IgD-negative memory B cell (primary cell): Measurements from ENCODE around the gene S100A4. TPM values are rescaled to one million over a fixed set of nuclear protein-coding genes. Genes with fewer than 3 reads are reported as not detected.
"Not testable (repeated sequence)": the region's sequence is repeated elsewhere in the genome, so short reads cannot be mapped to it uniquely, and the experiment has no call there.

Experiments
- H3K27ac Mint-ChIP-seq, 3 donors: one replicate each; pipeline ENCODE4 v1.8.0; 2020 to 2022; ENCODE audit warnings: mild to moderate bottlenecking in 3 of 3, mixed read lengths in 3 of 3, moderate library complexity in 1 of 3
- H3K27me3 Mint-ChIP-seq: one replicate; pipeline ENCODE4 v1.8.0; 2021; ENCODE audit warnings: mixed read lengths
- H3K36me3 Mint-ChIP-seq: one replicate; pipeline ENCODE4 v1.8.0; 2020; ENCODE audit warnings: mild to moderate bottlenecking, mixed read lengths
- H3K4me1 Mint-ChIP-seq, 3 donors: one replicate each; pipeline ENCODE4 v1.8.0; 2020 to 2022; ENCODE audit warnings: mixed read lengths in 3 of 3, mild to moderate bottlenecking in 1 of 3
- H3K4me3 Mint-ChIP-seq, 4 donors: one replicate each; pipeline ENCODE4 v1.8.0; 2020 to 2022; ENCODE audit warnings: mild to moderate bottlenecking in 4 of 4, mixed read lengths in 4 of 4, moderate library complexity in 3 of 4
- H3K9me3 Mint-ChIP-seq, 3 donors: one replicate each; pipeline ENCODE4 v1.8.0; 2020 to 2021; ENCODE audit warnings: mixed read lengths in 3 of 3, mild to moderate bottlenecking in 1 of 3
- polyA plus RNA-seq: library from polyadenylated mRNA; unstranded; fragments of 300-500 nt; fragmentation: Illumina TruSeq; gene quantifications from one replicate; pipeline ENCODE4 v1.2.3, GENCODE V29; 2021

Gene S100A4
- polyA plus RNA-seq, 1 donor from 2014 or later = 524 TPM

GRCh38 chr1:153536012-153536670, 9.5 kb downstream of the S100A4 start:
- H3K36me3 Mint-ChIP-seq = no peaks in the 10 kb centered on the region
- no peaks in the 10 kb centered on the region for H3K27me3 Mint-ChIP-seq
- H3K4me3 Mint-ChIP-seq = peak overlapping the region; percentile 95 to 98 (median 96)
- peaks cover 30 to 52% (median 44%) of the 10 kb centered on the region in 3 donors for H3K4me1 Mint-ChIP-seq
- no peaks in the 10 kb centered on the region for H3K9me3 Mint-ChIP-seq
- peak overlapping the region; percentile 82 to 98 (median 88) for H3K27ac Mint-ChIP-seq

- Mint-ChIP-seq H3K27me3 (no peaks in the 10 kb centered on the region), H3K4me1 (peaks cover 26 to 47% (median 38%) of the 10 kb centered on the region in 3 donors), H3K27ac (peak within 1 kb of the TSS; percentile 82 to 98 (median 88)), H3K9me3 (no peaks in the 10 kb centered on the region), H3K36me3 (no peaks in the 10 kb centered on the region), H3K4me3 (peak within 1 kb of the TSS; percentile 95 to 98 (median 97))
These were observed 10.2 kb downstream of the S100A4 start, which contains the start of gene S100A6 for GRCh38 chr1:153535242-153536011. S100A6 (minus strand) TSS chr1:153535991; CDS start chr1:153535339, 652 bp downstream.

- Mint-ChIP-seq H3K36me3 (no peaks in the 10 kb centered on the region), H3K4me3 (peak overlapping the region; percentile 92 to 97 (median 97)), H3K27ac (peak overlapping the region in 2 of 3 donors; percentile 81 to 88), H3K4me1 (peaks cover 22 to 41% (median 35%) of the 10 kb centered on the region in 3 donors), H3K9me3 (no peaks in the 10 kb centered on the region), H3K27me3 (no peaks in the 10 kb centered on the region)
These were observed 10.7 kb downstream of the S100A4 start for GRCh38 chr1:153534925-153535241.

- Mint-ChIP-seq H3K9me3 (no peaks in the 10 kb centered on the region), H3K4me1 (peaks cover 19 to 41% (median 35%) of the 10 kb centered on the region in 3 donors), H3K36me3 (no peaks in the 10 kb centered on the region), H3K27me3 (no peaks in the 10 kb centered on the region), H3K27ac (peak overlapping the region in 2 of 3 donors; percentile 65 to 81), H3K4me3 (peak overlapping the region; percentile 92 to 97 (median 97))
These were observed 11.2 kb downstream of the S100A4 start for GRCh38 chr1:153534226-153534924.

- Mint-ChIP-seq H3K27ac (peak overlapping the region in 2 of 3 donors; percentile 31 to 65), H3K4me1 (peaks cover 17 to 41% (median 35%) of the 10 kb centered on the region in 3 donors), H3K4me3 (peak overlapping the region in 3 of 4 donors; percentile 45 to 97 (median 97)), H3K27me3 (no peaks in the 10 kb centered on the region), H3K9me3 (no peaks in the 10 kb centered on the region), H3K36me3 (no peaks in the 10 kb centered on the region)
These were observed 11.9 kb downstream of the S100A4 start for GRCh38 chr1:153533689-153534201.

GRCh38 chr1:153532769-153533599, 12.6 kb downstream of the S100A4 start:
- Mint-ChIP-seq H3K9me3 (no peaks in the 10 kb centered on the region), H3K4me1 (peaks cover 17 to 41% (median 35%) of the 10 kb centered on the region in 3 donors), H3K4me3 (peak overlapping the region; percentile 46 to 97 (median 70)), H3K27me3 (no peaks in the 10 kb centered on the region), H3K27ac (peak overlapping the region; percentile 31 to 63 (median 40)), H3K36me3 (no peaks in the 10 kb centered on the region)

GRCh38 chr1:153532181-153532580, 13.4 kb downstream of the S100A4 start:
- Mint-ChIP-seq H3K27ac (peak overlapping the region in 1 of 3 donors; percentile 63), H3K4me1 (peaks cover 17 to 41% (median 33%) of the 10 kb centered on the region in 3 donors), H3K4me3 (peak overlapping the region in 3 of 4 donors; percentile 46 to 97 (median 86)), H3K27me3 (no peaks in the 10 kb centered on the region), H3K9me3 (no peaks in the 10 kb centered on the region), H3K36me3 (peaks cover 1% of the 10 kb centered on the region)

- no peaks in the 10 kb centered on the region for H3K9me3 Mint-ChIP-seq
- peaks cover 1% of the 10 kb centered on the region for H3K36me3 Mint-ChIP-seq
- peaks cover 17 to 38% (median 30%) of the 10 kb centered on the region in 3 donors for H3K4me1 Mint-ChIP-seq
- H3K27ac Mint-ChIP-seq = peak overlapping the region in 1 of 3 donors; percentile 41
- no peaks in the 10 kb centered on the region for H3K27me3 Mint-ChIP-seq
- H3K4me3 Mint-ChIP-seq = peak overlapping the region in 1 of 4 donors; percentile 16
These were observed 14.0 kb downstream of the S100A4 start for GRCh38 chr1:153531638-153532037.

GRCh38 chr1:153527683-153528040, 17.9 kb downstream of the S100A4 start:
- no peaks in the 10 kb centered on the region for H3K9me3 Mint-ChIP-seq
- H3K27ac Mint-ChIP-seq = peak overlapping the region in 1 of 3 donors; percentile 57
- peaks cover 1% of the 10 kb centered on the region for H3K27me3 Mint-ChIP-seq

GRCh38 chr1:153527023-153527682, 18.5 kb downstream of the S100A4 start:
- Mint-ChIP-seq H3K36me3 (peaks cover 1% of the 10 kb centered on the region), H3K4me3 (no peak overlapping the region), H3K4me1 (peaks cover 0 to 6% (median 4%) of the 10 kb centered on the region in 3 donors), H3K9me3 (no peaks in the 10 kb centered on the region), H3K27ac (peak overlapping the region in 1 of 3 donors; percentile 57), H3K27me3 (peaks cover 3% of the 10 kb centered on the region)

More at GRCh38 chr1:153527683-153528040, 17.9 kb downstream of the S100A4 start:
- Mint-ChIP-seq H3K36me3 (peaks cover 1% of the 10 kb centered on the region), H3K4me3 (no peak overlapping the region), H3K4me1 (peaks cover 0 to 11% (median 10%) of the 10 kb centered on the region in 3 donors)

GRCh38 chr1:153526132-153526543, 19.5 kb downstream of the S100A4 start:
- H3K4me3 Mint-ChIP-seq = no peak overlapping the region
- peaks cover 0 to 2% (median 2%) of the 10 kb centered on the region in 3 donors for H3K4me1 Mint-ChIP-seq
- no peak overlapping the region for H3K27ac Mint-ChIP-seq
- no peaks in the 10 kb centered on the region for H3K9me3 Mint-ChIP-seq
- H3K27me3 Mint-ChIP-seq = peaks cover 4% of the 10 kb centered on the region
- H3K36me3 Mint-ChIP-seq = peaks cover 1% of the 10 kb centered on the region

GRCh38 chr1:153525088-153525728, 20.4 kb downstream of the S100A4 start:
- peaks cover 9% of the 10 kb centered on the region for H3K27me3 Mint-ChIP-seq
- H3K4me1 Mint-ChIP-seq = no peaks in the 10 kb centered on the region
- H3K27ac Mint-ChIP-seq = no peak overlapping the region
- H3K9me3 Mint-ChIP-seq = no peaks in the 10 kb centered on the region
- H3K4me3 Mint-ChIP-seq = no peak overlapping the region
- H3K36me3 Mint-ChIP-seq = peaks cover 1% of the 10 kb centered on the region

- not testable (repeated sequence) for H3K9me3 Mint-ChIP-seq, H3K27ac Mint-ChIP-seq, H3K36me3 Mint-ChIP-seq, H3K4me1 Mint-ChIP-seq, H3K4me3 Mint-ChIP-seq
- H3K27me3 Mint-ChIP-seq = peaks cover 11% of the 10 kb centered on the region
These were observed 23.1 kb downstream of the S100A4 start for GRCh38 chr1:153522353-153523048.
